H1 (cell line): ENCODE results near the gene MC5R. TPM values are rescaled to one million over a fixed set of nuclear protein-coding genes. Genes with fewer than 3 reads are reported as not detected.

Experiments used
- ASH2L ChIP-seq: fragments of 200-600, 300-600 bp; sonication (generic); IDR thresholded peaks from one replicate; pipeline ENCODE4 v1.7.1; 2017; ENCODE audit warnings: low read length
- ATF2 ChIP-seq: IDR thresholded peaks from 2 replicates; pipeline ENCODE4 v1.6.1; 2012; ENCODE audit warnings: low read length, inconsistent platforms
- BACH1 ChIP-seq: IDR thresholded peaks from 2 replicates; pipeline ENCODE4 v1.6.1; 2012; ENCODE audit warnings: low read length, improper control_type of control experiment
- BCL11A ChIP-seq, 2 experiments: IDR thresholded peaks; one replicate each; pipeline ENCODE4 v1.6.1; 2011; ENCODE audit warnings: low read depth in 2 of 2, low read length in 2 of 2, mild to moderate bottlenecking in 2 of 2
- CBX8 ChIP-seq: fragments of 300-800, 300-1000 bp; sonication (generic); IDR thresholded peaks from 2 replicates; pipeline ENCODE4 v1.7.1; 2016; ENCODE audit warnings: low read depth, low read length, borderline replicate concordance
- GTF2F1 ChIP-seq: IDR thresholded peaks from 2 replicates; pipeline ENCODE4 v1.6.1; 2012; ENCODE audit warnings: low read depth, low read length, improper control_type of control experiment, borderline replicate concordance
- NRF1 ChIP-seq: IDR thresholded peaks from 2 replicates; pipeline ENCODE4 v1.6.1; 2011; ENCODE audit warnings: mild to moderate bottlenecking, low read depth, low read length, improper control_type of control experiment
- PHF8 ChIP-seq: fragments of 200-600 bp; sonication (generic); conservative IDR thresholded peaks from 2 replicates; pipeline ENCODE4 v1.7.1; 2012; ENCODE audit warnings: low read depth, mild to moderate bottlenecking, inconsistent platforms, low read length, moderate library complexity
- SIN3A ChIP-seq, 2 experiments: IDR thresholded peaks in 1 of 2; conservative IDR thresholded peaks in 1 of 2; 2 replicates each; pipeline ENCODE4 v1.6.1; 2011 to 2012; ENCODE audit warnings: low read length in 2 of 2, improper control_type of control experiment in 1 of 2, low read depth in 1 of 2, mild to moderate bottlenecking in 1 of 2
- SIX5 ChIP-seq: IDR thresholded peaks from 2 replicates; pipeline ENCODE4 v1.6.1; 2011; ENCODE audit warnings: mild to moderate bottlenecking, low read depth, low read length
- SUZ12 ChIP-seq: fragments of 200-600 bp; sonication (generic); IDR thresholded peaks from 2 replicates; pipeline ENCODE4 v1.6.1; 2012; ENCODE audit warnings: mild to moderate bottlenecking, inconsistent platforms, low read length, moderate library complexity, mixed read lengths
- TEAD4 ChIP-seq: IDR thresholded peaks from 2 replicates; pipeline ENCODE4 v1.6.1; 2012; ENCODE audit warnings: low read depth, low read length, inconsistent platforms, mixed read lengths
- ZNF274 ChIP-seq: IDR thresholded peaks from 2 replicates; pipeline ENCODE4 v1.7.0; 2012; ENCODE audit warnings: low read length, borderline replicate concordance; ENCODE audit errors: extremely low read depth
- polyA plus RNA-seq, 7 experiments: library from polyadenylated mRNA; depleted of rRNA in 3 of 7; stranded (reverse) in 5 of 7; unstranded in 2 of 7; fragments of >200 nt in 5 of 7; fragments of 200-250 nt in 2 of 7; gene quantifications; 1 replicate in 5 of 7; 2 replicates in 1 of 7; 4 replicates in 1 of 7; pipeline versions ENCODE4 v1.2.1 to v1.2.3, GENCODE V29; 2011 to 2013; ENCODE audit warnings: missing spikeins in 2 of 7, mixed read lengths in 2 of 7
- total RNA-seq: library from RNA; stranded (reverse); fragmentation: NEBNext Ultra II Directional; extraction: Animal tissue kit (Norgen Biotek cat#: 25700); gene quantifications from 2 replicates; pipeline ENCODE4 v1.2.1, GENCODE V29; 2021

The MC5R gene
- total and polyA plus RNA-seq, 2 of the 8 experiments (the other 6 are each of a cell fraction or from before 2014, with no cell fraction given) = 0.37 to 1.4 TPM

- TF ChIP-seq SIN3A (conservative IDR thresholded peaks at IDR 0.05 in 1 of 2, IDR thresholded peaks at IDR 0.05 in 1 of 2; ENCODE audit: low read depth in 1 of 2, low read length in 2 of 2) (0 out of 4 replicates have a peak, but pooled peaks of 1 of the 2 experiments have one; percentile 22), GTF2F1 (no peak), ASH2L (peak; percentile 45), SUZ12 (peak; percentile 77), ATF2 (no peak), ZNF274 (no peak), BACH1 (no peak), SIX5 (no peak), PHF8 (no peak), NRF1 (no peak), TEAD4 (no peak), BCL11A (IDR thresholded peaks at IDR 0.05; ENCODE audit: low read depth in 2 of 2, low read length in 2 of 2) (no peak), CBX8 (no peak)
Measured at GRCh38 chr18:13868501-13869271, 44.7 kb downstream of the MC5R start (continued).
